Nephron progenitor cell (in vitro differentiated cells): ENCODE data around the gene CCL2.

Experiments used
- DNase-seq: peaks from one replicate; pipeline ENCODE4 v3.0.0; 2021
- H3K27ac Mint-ChIP-seq: 2 replicates; pipeline ENCODE4 v1.8.0; 2021; ENCODE audit warnings: mild to moderate bottlenecking, moderate library complexity, mixed read lengths
- H3K27me3 Mint-ChIP-seq: 2 replicates; pipeline ENCODE4 v1.8.0; 2021; ENCODE audit warnings: mild to moderate bottlenecking, low read depth, mixed read lengths; ENCODE audit not compliant: poor library complexity
- H3K36me3 Mint-ChIP-seq: 2 replicates; pipeline ENCODE4 v1.8.0; 2021; ENCODE audit warnings: low read depth, mixed read lengths
- H3K4me1 Mint-ChIP-seq: 2 replicates; pipeline ENCODE4 v1.8.0; 2021; ENCODE audit warnings: mixed read lengths
- H3K4me3 Mint-ChIP-seq: 2 replicates; pipeline ENCODE4 v1.8.0; 2021; ENCODE audit warnings: mild to moderate bottlenecking, moderate library complexity, mixed read lengths
- H3K9me3 Mint-ChIP-seq: 2 replicates; pipeline ENCODE4 v1.8.0; 2021; ENCODE audit warnings: mild to moderate bottlenecking, moderate library complexity, mixed read lengths
- TF ChIP-seq, protein P1 (sequence below): fragments of 200-600 bp; sonication (generic); IDR thresholded peaks from 2 replicates; pipeline ENCODE4 v1.5.0; 2021; ENCODE audit warnings: antibody characterized with exemption

The CCL2 gene

DNA sequence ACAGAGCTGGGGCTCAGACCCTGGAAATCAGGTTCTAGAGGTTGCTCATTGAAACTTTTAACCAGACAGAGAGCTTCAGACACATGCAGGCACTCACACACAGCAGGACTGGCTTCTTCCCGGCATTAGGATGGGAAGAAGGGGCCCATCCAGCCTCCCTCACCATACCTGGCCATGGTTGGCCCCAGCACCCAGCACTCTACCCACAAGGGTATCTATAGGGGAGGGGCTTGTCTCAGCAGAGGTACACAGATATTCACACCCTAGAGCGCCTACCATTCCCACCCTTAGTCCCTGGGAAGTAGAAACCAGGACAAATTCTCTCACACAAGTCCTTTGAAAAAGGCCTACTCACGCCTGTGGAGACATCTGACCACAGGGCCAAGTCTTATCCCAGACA lies 20.5 kb upstream of the CCL2 start:
- Mint-ChIP-seq H3K27ac (peak overlapping the region; percentile 61), H3K27me3 (peaks cover 2% of the 10 kb centered on the region), H3K9me3 (peaks cover 18% of the 10 kb centered on the region), H3K36me3 (peaks cover 2% of the 10 kb centered on the region), H3K4me3 (no peak overlapping the region), H3K4me1 (peaks cover 24% of the 10 kb centered on the region)
- DNase-seq: no peak
- TF ChIP-seq, protein P1, sequence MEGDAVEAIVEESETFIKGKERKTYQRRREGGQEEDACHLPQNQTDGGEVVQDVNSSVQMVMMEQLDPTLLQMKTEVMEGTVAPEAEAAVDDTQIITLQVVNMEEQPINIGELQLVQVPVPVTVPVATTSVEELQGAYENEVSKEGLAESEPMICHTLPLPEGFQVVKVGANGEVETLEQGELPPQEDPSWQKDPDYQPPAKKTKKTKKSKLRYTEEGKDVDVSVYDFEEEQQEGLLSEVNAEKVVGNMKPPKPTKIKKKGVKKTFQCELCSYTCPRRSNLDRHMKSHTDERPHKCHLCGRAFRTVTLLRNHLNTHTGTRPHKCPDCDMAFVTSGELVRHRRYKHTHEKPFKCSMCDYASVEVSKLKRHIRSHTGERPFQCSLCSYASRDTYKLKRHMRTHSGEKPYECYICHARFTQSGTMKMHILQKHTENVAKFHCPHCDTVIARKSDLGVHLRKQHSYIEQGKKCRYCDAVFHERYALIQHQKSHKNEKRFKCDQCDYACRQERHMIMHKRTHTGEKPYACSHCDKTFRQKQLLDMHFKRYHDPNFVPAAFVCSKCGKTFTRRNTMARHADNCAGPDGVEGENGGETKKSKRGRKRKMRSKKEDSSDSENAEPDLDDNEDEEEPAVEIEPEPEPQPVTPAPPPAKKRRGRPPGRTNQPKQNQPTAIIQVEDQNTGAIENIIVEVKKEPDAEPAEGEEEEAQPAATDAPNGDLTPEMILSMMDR: no peak

DNA sequence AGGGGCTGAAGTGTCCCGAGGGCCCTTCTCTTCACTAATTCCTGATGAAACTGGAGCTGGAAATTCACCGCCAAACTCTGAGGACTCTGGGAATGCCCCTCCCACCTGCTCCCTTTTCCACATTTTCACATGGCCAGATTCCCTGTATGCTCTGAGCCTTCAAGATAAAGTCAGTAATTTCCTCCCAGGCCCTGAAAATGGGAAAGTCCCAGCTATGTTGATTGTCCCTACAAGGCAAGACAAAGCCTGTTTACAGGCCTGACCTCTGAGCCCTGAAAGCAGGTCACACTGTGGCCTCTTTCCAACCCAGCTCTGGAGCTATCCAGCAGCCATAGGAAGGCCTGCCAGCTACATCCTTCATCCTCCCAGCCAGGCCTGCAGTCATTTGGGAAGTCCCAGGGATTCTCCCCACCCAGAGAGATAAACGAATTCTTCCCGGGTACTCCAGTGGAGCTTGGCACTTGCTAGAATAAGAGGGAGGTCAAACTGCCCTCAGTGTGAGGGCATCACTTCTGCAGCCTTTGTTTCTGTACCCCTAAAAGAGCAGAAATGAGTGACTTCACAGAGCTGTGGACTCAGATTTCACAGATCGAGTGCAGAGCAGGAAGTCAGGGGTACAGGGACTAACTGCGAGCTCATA lies 19.6 kb upstream of the CCL2 start:
- peaks cover 24% of the 10 kb centered on the region for H3K4me1 Mint-ChIP-seq

DNA sequence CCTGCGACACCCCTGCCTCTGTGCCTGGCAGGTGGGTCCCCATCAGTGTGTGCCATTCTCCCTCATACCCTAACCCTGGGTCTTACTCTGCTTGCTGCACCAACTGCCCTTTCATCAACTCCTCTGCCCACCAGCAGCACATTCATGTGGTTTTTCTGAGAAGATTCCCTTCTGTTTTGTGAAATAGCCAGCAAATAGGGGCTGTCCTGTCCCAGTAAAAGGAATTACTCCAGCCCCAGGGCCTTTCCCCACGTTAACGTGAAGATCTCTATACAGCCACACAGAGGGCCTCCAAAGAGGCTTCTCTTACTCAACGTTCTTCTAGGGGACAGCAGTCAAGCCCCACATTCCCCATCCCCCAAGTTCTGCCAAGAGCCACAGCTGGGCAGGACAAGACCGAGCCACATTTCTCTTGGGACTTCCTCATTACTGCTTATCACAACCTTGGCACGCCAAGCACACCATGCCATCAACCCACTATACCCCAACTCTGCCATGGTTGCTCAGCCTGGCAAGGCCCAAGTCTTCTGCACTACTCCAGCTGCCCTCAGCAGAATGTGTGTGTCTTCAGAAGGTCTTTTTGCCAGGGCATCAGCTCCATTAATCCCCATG lies 18.7 kb upstream of the CCL2 start:
- no peak for DNase-seq
- peak overlapping the region; percentile 47 for H3K27ac Mint-ChIP-seq
- peaks cover 24% of the 10 kb centered on the region for H3K4me1 Mint-ChIP-seq
- H3K9me3 Mint-ChIP-seq: peaks cover under 1% of the 10 kb centered on the region
- TF ChIP-seq, protein P1: no peak
- H3K4me3 Mint-ChIP-seq: no peak overlapping the region
- no peaks in the 10 kb centered on the region for H3K36me3 Mint-ChIP-seq
- peaks cover 2% of the 10 kb centered on the region for H3K27me3 Mint-ChIP-seq

More for the DNA sequence above, 19.6 kb upstream of the CCL2 start:
- Mint-ChIP-seq H3K4me3 (no peak overlapping the region), H3K27me3 (peaks cover 2% of the 10 kb centered on the region), H3K9me3 (peaks cover 9% of the 10 kb centered on the region), H3K36me3 (no peaks in the 10 kb centered on the region), H3K27ac (peak overlapping the region; percentile 61)
- TF ChIP-seq, protein P1: no peak
- DNase-seq: no peak

DNA sequence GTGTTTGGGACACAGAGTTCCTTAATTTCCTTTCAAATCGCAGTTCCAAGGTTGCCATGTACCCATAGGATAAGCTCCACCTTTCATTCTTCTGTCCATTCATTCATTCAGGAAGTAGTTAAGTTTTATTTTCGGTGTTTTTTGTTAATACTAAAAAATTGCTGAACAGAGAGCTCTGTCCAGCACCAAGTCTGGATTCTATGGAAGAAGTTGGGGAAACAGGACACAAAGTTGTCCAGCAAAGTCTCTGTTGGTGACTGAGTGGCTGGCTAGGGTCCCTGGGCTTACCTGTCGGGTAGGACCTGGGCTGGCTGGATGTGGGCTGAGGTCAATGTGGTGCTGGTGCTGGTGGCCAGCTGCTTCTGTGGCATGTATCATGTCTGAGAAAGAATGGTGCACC lies 17.6 kb upstream of the CCL2 start:
- Mint-ChIP-seq H3K27me3 (peaks cover 2% of the 10 kb centered on the region), H3K9me3 (no peaks in the 10 kb centered on the region), H3K36me3 (no peaks in the 10 kb centered on the region), H3K4me1 (peaks cover 24% of the 10 kb centered on the region), H3K27ac (no peak overlapping the region), H3K4me3 (no peak overlapping the region)
- TF ChIP-seq, protein P1: no peak
- DNase-seq: no peak

DNA sequence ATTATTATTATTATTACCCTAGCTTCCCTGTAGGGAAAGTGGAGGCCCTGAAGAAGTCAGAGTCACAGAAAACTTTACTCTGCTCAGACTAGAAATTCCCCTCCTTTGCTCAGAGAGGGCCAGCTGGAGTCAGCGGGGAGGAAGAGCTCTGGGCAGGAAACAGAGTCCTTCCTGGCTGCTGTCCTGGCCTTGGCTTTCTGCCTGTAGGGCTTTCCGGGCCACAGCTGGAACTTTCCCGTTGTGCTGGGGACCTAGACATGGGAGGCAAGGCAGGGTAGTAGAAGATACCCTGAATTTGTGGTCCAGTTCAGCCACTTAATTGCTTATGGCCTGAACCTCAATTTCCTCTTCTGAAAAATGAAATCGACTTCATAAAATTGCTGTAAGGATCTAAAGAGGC lies 14.0 kb upstream of the CCL2 start:
- no peaks in the 10 kb centered on the region for H3K36me3 Mint-ChIP-seq
- no peaks in the 10 kb centered on the region for H3K4me1 Mint-ChIP-seq
- no peaks in the 10 kb centered on the region for H3K9me3 Mint-ChIP-seq
- TF ChIP-seq, protein P1: no peak
- no peak overlapping the region for H3K4me3 Mint-ChIP-seq
- H3K27me3 Mint-ChIP-seq: peaks cover 2% of the 10 kb centered on the region
- H3K27ac Mint-ChIP-seq: no peak overlapping the region
- no peak for DNase-seq
